Ishikawa (cell line): ENCODE data around the gene M1AP.

Source experiments
- EGR1 ChIP-seq: IDR thresholded peaks from 2 replicates; pipeline ENCODE4 v1.6.1; 2012
- EP300 ChIP-seq: IDR thresholded peaks from 2 replicates; pipeline ENCODE4 v1.6.1; 2012; ENCODE audit warnings: borderline replicate concordance
- FOXM1 ChIP-seq: IDR thresholded peaks from 2 replicates; pipeline ENCODE4 v1.6.1; 2012; ENCODE audit warnings: low read depth, borderline replicate concordance
- MAX ChIP-seq: IDR thresholded peaks from 2 replicates; pipeline ENCODE4 v1.6.1; 2012
- REST ChIP-seq: IDR thresholded peaks from 2 replicates; pipeline ENCODE4 v1.6.1; 2012; ENCODE audit warnings: low read depth, mild to moderate bottlenecking
- TAF1 ChIP-seq: IDR thresholded peaks from 2 replicates; pipeline ENCODE4 v1.6.1; 2012; ENCODE audit warnings: low read depth, mild to moderate bottlenecking
- USF1 ChIP-seq: IDR thresholded peaks from 2 replicates; pipeline ENCODE4 v1.6.1; 2012
- YY1 ChIP-seq: IDR thresholded peaks from 2 replicates; pipeline ENCODE4 v1.6.1; 2012; ENCODE audit warnings: low read depth
- ZBTB7A ChIP-seq: IDR thresholded peaks from 2 replicates; pipeline ENCODE4 v1.6.1; 2012; ENCODE audit warnings: low read depth

GRCh38 chr2:74645344-74645743, 2.8 kb downstream of the M1AP start:
- TF ChIP-seq FOXM1 (no peak), EGR1 (no peak), MAX (no peak), REST (no peak), ZBTB7A (no peak), USF1 (no peak), YY1 (no peak), TAF1 (no peak), EP300 (no peak)
